T-helper 17 cell (primary cell): ENCODE measurements around the gene ABLIM3. TPM values are rescaled to one million over a fixed set of nuclear protein-coding genes. Genes with fewer than 3 reads are reported as not detected.

Experiments
- ATAC-seq: fragments of 150-1000 bp; cut with Tn5 transposase; 2 replicates; pipeline ENCODE4 v1.10.0; 2021; ENCODE audit warnings: mild to moderate bottlenecking, moderate library complexity
- DNase-seq, 3 donors: peaks; one replicate each; pipeline versions ENCODE4 v3.0.0 to v3.0.0-alpha.2; 2020 to 2021
- H3K9me3 ChIP-seq: one replicate; pipeline ENCODE4 v1.7.0; 2013; ENCODE audit warnings: low read length, mild to moderate bottlenecking; ENCODE audit not compliant: control insufficient read depth, poor library complexity, severe bottlenecking
- H3K27ac Mint-ChIP-seq: one replicate; pipeline ENCODE4 v1.8.0; 2022; ENCODE audit warnings: mild to moderate bottlenecking, moderate library complexity, mixed read lengths
- H3K27me3 Mint-ChIP-seq: one replicate; pipeline ENCODE4 v1.8.0; 2022; ENCODE audit warnings: mixed read lengths
- H3K36me3 Mint-ChIP-seq: one replicate; pipeline ENCODE4 v1.8.0; 2022; ENCODE audit warnings: low read depth, mixed read lengths
- H3K4me1 Mint-ChIP-seq: one replicate; pipeline ENCODE4 v1.8.0; 2022; ENCODE audit warnings: mild to moderate bottlenecking, mixed read lengths
- H3K4me3 Mint-ChIP-seq: one replicate; pipeline ENCODE4 v1.8.0; 2022; ENCODE audit warnings: mild to moderate bottlenecking, moderate library complexity, mixed read lengths
- total RNA-seq, 4 donors: library from RNA in 2 of 4; stranded (reverse) in 2 of 4; gene quantifications; one replicate each; pipeline ENCODE4 v1.2.3 and lab custom pipeline; 2022 to 2026

ABLIM3 gene
- total RNA-seq, 2 donors from 2014 or later: 0.55 to 18.5 TPM

DNA sequence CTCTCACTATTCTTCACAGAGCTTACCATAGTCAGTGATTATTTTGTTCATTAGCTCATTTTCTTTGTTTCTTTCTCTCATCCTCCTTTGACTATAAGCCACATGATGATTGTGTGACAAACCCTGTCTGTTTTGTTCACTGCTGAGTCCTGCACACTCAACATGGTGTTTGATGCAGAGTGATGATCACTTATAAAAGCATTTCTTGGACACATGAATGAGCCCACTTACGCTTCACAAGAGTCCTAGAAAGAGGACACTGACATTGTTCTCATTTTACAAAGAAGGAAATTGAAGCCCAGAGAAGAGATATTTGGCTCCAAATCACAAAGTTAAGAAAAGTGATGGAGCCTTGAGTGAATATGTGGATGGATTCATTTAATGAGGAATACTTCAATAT, 13.4 kb downstream of the ABLIM3 start:
- ATAC-seq: no peak
- Mint-ChIP-seq H3K4me1 (no peaks in the 10 kb centered on the region), H3K27ac (no peak overlapping the region), H3K4me3 (no peak overlapping the region), H3K36me3 (no peaks in the 10 kb centered on the region), H3K27me3 (peaks cover 47% of the 10 kb centered on the region)
- DNase-seq: no peak
- H3K9me3 ChIP-seq: no peaks in the 10 kb centered on the region

GRCh38 chr5:149156435-149157083, 15.3 kb downstream of the ABLIM3 start:
- H3K36me3 Mint-ChIP-seq: no peaks in the 10 kb centered on the region
- H3K9me3 ChIP-seq: no peaks in the 10 kb centered on the region
- no peak overlapping the region for H3K4me3 Mint-ChIP-seq
- no peaks in the 10 kb centered on the region for H3K4me1 Mint-ChIP-seq
- peaks cover 57% of the 10 kb centered on the region for H3K27me3 Mint-ChIP-seq
- no peak overlapping the region for H3K27ac Mint-ChIP-seq
- ATAC-seq (no peak), DNase-seq (no peak)

DNA sequence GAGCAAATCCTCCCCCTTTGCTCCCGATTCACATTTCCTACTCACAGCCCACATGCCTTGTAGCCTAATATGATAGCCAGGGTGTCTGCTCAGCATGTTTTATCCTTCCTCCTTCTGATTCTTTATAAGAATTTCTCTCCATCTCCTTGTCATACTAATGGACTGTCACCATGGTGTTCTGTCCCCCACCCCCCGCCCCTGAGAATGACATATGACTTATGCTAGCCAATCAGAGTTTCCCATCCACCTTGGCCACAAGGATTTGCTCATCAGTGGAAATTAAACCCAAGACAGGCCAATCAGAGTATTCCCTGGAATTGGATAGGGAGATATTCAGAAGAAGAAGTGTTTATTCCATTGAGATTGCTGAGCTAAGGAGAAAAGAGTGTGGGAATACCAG, 16.0 kb downstream of the ABLIM3 start:
- Mint-ChIP-seq H3K27ac (no peak overlapping the region), H3K36me3 (no peaks in the 10 kb centered on the region), H3K4me1 (no peaks in the 10 kb centered on the region), H3K4me3 (no peak overlapping the region), H3K27me3 (peaks cover 61% of the 10 kb centered on the region)
- H3K9me3 ChIP-seq: no peaks in the 10 kb centered on the region
- ATAC-seq (no peak), DNase-seq (no peak)

DNA sequence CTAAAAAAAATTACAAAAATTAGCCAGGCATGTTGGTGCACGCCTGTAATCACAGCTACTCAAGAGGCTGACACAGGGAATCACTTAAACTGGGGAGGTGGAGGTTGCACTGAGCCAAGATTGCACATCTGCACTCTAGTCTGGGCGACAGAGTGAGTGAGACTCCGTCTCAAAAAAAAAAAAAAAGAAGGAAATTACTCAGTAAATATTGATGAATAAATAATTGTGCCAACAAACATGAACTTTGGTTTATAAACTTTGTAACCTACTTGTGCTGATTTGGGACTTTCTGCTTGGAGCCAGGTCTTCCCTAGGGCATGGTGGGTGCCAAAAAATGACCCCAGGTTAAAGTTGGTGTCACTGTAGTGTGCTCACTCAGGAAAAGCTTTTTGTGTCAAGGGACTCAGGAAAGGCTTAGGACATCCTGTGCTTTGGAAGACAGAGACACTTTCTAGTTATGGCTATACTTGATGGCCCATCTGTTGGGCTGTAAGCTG, 19.0 kb downstream of the ABLIM3 start:
- no peaks in the 10 kb centered on the region for H3K36me3 Mint-ChIP-seq
- H3K4me1 Mint-ChIP-seq: no peaks in the 10 kb centered on the region
- peaks cover 38% of the 10 kb centered on the region for H3K27me3 Mint-ChIP-seq
- H3K9me3 ChIP-seq: no peaks in the 10 kb centered on the region
- no peak overlapping the region for H3K27ac Mint-ChIP-seq
- no peak for DNase-seq
- no peak overlapping the region for H3K4me3 Mint-ChIP-seq
- ATAC-seq: no peak

GRCh38 chr5:149161026-149161687, 19.9 kb downstream of the ABLIM3 start:
- Mint-ChIP-seq H3K4me1 (no peaks in the 10 kb centered on the region), H3K27ac (no peak overlapping the region), H3K27me3 (peaks cover 34% of the 10 kb centered on the region), H3K36me3 (no peaks in the 10 kb centered on the region), H3K4me3 (no peak overlapping the region)
- no peaks in the 10 kb centered on the region for H3K9me3 ChIP-seq
- ATAC-seq (no peak), DNase-seq (no peak)

DNA sequence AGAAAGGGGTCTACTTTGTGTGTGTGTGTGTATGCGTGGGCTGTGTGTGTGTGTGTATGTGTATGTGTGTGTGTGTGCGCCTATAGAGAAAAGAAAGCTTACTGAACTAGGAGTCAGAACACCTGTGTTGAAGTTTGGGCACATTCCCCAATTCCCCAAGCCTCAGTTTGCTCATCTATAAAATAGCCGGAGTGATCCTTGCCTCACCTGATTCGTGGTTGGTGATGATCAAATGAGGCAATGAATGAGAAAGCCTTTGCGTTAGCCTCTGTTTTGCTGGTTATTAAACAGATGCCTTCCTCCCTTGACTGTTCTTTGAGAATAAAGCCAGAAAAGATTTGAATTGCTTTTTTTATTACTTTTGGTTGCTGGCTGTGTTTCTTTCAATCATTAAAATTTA, 20.6 kb downstream of the ABLIM3 start:
- H3K9me3 ChIP-seq: no peaks in the 10 kb centered on the region
- Mint-ChIP-seq H3K4me3 (no peak overlapping the region), H3K27ac (no peak overlapping the region), H3K27me3 (peaks cover 32% of the 10 kb centered on the region), H3K36me3 (no peaks in the 10 kb centered on the region), H3K4me1 (no peaks in the 10 kb centered on the region)
- DNase-seq (no peak), ATAC-seq (no peak)

DNA sequence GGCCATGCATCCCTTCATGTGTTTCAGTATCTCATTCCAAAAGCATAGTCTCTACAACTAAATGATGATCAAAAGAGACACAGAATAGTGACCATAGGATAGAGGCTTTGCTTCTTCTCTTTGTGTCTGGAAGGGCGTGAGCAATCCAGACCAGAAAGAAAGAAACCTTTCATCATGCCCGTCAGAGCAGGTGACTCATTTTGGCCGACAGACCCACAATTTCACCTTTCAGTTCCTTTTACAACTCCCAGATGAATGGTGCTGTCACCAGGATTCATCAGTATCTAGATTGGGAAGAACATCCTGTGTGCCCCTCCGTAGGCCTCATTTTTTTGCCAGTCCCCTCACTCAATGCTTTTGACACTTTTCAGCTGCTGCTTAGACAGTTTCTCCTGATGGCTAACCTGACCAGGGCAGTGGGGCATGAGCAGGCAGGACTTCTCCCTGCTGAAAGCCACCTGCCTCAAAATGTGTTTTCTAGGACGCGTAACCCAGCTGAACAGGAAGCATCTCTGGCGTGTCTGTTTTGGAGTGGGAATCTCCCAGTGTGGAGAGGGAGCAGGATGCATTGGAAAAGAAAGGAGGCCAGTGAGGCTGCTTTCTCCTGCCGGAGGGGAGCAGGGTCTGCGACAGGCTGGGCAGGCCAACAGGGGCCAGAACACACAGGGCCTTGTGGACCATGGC, 21.2 kb downstream of the ABLIM3 start:
- no peaks in the 10 kb centered on the region for H3K36me3 Mint-ChIP-seq
- no peak for DNase-seq
- no peak overlapping the region for H3K4me3 Mint-ChIP-seq
- peaks cover 30% of the 10 kb centered on the region for H3K27me3 Mint-ChIP-seq
- no peak for ATAC-seq
- H3K9me3 ChIP-seq: no peaks in the 10 kb centered on the region
- H3K4me1 Mint-ChIP-seq: no peaks in the 10 kb centered on the region
- no peak overlapping the region for H3K27ac Mint-ChIP-seq

DNA sequence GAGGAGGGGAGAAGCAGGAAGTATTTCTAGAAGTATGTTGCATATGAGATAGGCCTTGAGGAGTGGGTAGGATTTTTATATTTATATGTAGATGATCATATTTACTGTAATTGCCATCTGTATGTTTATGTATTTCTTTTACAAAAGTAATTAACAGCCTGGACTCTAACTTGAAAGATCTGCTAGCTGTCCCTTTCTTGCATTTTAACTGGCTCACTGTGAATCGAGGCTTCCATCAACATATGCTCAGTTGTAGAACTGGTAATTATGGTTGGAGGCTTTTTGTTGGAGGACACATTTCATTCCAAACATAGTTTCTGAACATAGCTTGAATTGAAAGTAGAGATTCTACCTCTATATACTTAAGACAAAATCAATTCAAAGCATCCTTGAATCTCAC, 23.4 kb downstream of the ABLIM3 start:
- H3K36me3 Mint-ChIP-seq: peaks cover 2% of the 10 kb centered on the region
- H3K9me3 ChIP-seq: no peaks in the 10 kb centered on the region
- no peak overlapping the region for H3K27ac Mint-ChIP-seq
- DNase-seq (no peak), ATAC-seq (no peak)
- no peaks in the 10 kb centered on the region for H3K4me1 Mint-ChIP-seq
- peaks cover 39% of the 10 kb centered on the region for H3K27me3 Mint-ChIP-seq
- no peak overlapping the region for H3K4me3 Mint-ChIP-seq

DNA sequence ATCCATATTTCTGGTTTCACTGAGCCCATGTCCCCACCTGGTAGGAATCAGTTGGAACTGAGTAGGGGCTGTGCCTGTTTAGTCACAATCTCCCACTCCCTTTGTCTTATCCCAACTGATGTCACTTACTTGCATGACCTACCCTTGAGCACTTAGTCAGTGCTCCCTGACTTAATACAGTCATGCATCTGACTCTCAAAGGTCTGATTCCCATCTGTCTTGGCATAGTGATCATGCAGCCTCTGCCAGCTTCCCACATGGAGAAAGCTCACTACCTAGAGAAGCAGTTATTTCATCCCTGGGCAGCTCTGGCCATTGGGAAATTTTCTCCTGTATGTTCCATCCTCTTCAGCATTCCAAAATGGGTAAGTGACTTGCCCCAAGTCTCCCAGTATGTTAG, 24.8 kb downstream of the ABLIM3 start:
- ATAC-seq: no peak
- no peaks in the 10 kb centered on the region for H3K9me3 ChIP-seq
- H3K27ac Mint-ChIP-seq: no peak overlapping the region

DNA sequence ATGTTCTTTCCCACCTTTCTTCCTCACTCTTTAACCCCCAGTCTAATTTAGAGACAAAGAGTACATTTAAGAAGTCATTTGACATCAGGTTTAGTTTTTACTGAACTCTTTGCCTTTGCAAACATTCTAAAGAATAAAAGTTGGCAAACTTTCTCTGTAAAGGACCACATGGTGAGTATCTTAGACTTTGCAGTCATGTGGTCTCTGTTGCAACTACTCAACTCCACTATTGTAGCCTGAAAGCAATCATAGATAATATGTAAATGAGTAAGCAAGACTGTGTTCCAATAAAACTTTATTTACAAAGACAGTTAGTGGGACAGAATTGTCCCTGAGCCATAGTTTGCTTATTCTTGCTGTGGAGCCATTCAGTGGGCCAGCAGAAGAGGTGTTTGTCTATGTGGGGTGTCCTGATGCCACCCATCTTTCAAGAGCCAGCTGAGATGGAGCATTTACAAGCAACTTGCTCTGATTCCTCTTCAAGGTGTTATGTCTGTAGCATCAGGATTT, 25.4 kb downstream of the ABLIM3 start:
- peaks cover 5% of the 10 kb centered on the region for H3K4me1 Mint-ChIP-seq
- DNase-seq (no peak), ATAC-seq (no peak)
- no peaks in the 10 kb centered on the region for H3K9me3 ChIP-seq
- H3K36me3 Mint-ChIP-seq: peaks cover 2% of the 10 kb centered on the region
- no peak overlapping the region for H3K27ac Mint-ChIP-seq
- H3K27me3 Mint-ChIP-seq: peaks cover 41% of the 10 kb centered on the region
- H3K4me3 Mint-ChIP-seq: no peak overlapping the region

More for the DNA sequence above, 24.8 kb downstream of the ABLIM3 start:
- Mint-ChIP-seq H3K4me1 (peaks cover 5% of the 10 kb centered on the region), H3K27me3 (peaks cover 46% of the 10 kb centered on the region), H3K4me3 (no peak overlapping the region), H3K36me3 (peaks cover 2% of the 10 kb centered on the region)
- DNase-seq: no peak

DNA sequence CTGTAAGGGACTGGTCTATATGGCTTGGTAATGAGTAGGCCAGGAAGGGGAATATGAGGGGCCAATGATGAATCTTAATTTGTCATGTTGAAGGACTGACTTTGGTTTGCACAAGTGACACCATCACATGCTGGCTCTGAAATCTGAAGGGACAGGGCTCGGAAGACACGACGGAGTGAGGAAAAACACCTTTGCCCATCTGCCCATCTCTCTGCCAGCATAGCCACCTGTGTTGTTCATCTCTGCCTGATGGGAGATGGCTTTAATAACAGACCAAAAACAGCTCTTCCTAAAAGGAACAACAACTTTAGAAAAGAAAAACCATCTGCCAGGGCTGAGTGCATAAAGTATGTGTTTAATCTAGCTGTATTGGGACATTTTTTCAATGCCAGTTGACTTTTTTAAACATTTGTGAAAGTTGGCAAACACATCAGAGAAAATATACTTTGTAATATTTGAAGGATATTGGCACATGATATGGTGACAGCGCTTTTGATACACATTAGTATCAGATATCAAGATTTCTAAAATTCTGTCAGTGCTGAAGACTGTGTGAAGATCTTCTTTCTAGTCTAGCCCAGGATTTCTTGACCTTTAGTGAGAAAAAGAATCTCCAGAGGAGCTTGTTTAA, 27.1 kb downstream of the ABLIM3 start:
- H3K4me3 Mint-ChIP-seq: no peak overlapping the region

DNA sequence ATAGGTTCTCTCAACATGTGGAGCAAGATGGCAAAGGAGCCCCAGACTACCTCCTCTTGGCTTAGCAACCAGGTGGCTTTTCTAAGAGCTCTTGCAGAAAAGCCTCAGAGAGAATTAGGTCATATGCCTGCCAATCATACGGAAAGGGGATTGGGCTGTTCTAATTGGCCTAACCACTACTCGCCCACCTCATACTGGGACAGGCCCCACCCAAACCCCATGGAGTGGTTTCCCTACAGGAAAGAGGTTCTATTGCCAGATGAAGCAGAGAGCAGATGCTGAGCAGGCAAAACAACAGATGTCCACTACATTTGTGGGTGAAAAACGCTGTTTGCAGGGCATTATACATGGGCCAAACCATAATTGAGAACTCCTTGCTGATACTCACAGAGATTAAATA, 29.0 kb downstream of the ABLIM3 start:
- no peak overlapping the region for H3K27ac Mint-ChIP-seq
- DNase-seq (no peak), ATAC-seq (no peak)

More for the DNA sequence above, 27.1 kb downstream of the ABLIM3 start:
- H3K4me1 Mint-ChIP-seq: peaks cover 5% of the 10 kb centered on the region
- DNase-seq: no peak
- H3K27ac Mint-ChIP-seq: no peak overlapping the region
- H3K9me3 ChIP-seq: no peaks in the 10 kb centered on the region
- no peak for ATAC-seq
- H3K36me3 Mint-ChIP-seq: peaks cover 2% of the 10 kb centered on the region
- H3K27me3 Mint-ChIP-seq: peaks cover 38% of the 10 kb centered on the region

DNA sequence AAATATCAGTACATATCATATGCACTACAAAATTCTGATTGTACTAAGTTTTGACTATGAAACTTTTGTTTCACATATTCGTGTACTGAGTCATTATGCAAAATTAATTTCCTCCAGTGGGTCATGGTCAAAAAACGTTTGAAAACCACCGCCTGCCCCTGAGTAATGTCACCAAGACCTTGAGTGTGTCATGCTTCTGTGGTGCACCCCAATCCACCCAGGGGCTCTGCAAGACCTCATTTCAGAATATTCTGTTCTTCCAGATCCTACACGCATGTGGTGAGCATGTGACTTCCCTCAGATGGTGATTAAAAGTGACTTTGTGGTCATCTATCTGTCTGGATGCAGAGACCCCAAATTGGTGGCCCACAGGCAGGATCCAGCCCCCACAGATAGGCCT, 31.0 kb downstream of the ABLIM3 start:
- peaks cover 5% of the 10 kb centered on the region for H3K4me1 Mint-ChIP-seq
- no peaks in the 10 kb centered on the region for H3K9me3 ChIP-seq
- no peak overlapping the region for H3K4me3 Mint-ChIP-seq
- peaks cover 39% of the 10 kb centered on the region for H3K27me3 Mint-ChIP-seq
- no peak for ATAC-seq
- no peak overlapping the region for H3K27ac Mint-ChIP-seq
- H3K36me3 Mint-ChIP-seq: peaks cover 2% of the 10 kb centered on the region
- DNase-seq: no peak

More for the DNA sequence above, 29.0 kb downstream of the ABLIM3 start:
- no peak overlapping the region for H3K4me3 Mint-ChIP-seq
- H3K27me3 Mint-ChIP-seq: peaks cover 38% of the 10 kb centered on the region
- H3K4me1 Mint-ChIP-seq: peaks cover 5% of the 10 kb centered on the region
- no peaks in the 10 kb centered on the region for H3K9me3 ChIP-seq
- peaks cover 2% of the 10 kb centered on the region for H3K36me3 Mint-ChIP-seq
